Measurements from ENCODE around the gene LIN7A.
"Not testable (repeated sequence)": the region's sequence is repeated elsewhere in the genome, so short reads cannot be mapped to it uniquely, and the experiment has no call there.

GRCh38 chr12:80788407-80788806 is 149.3 kb downstream of the LIN7A start:
- not testable (repeated sequence) for TF ChIP-seq CTCF (IDR thresholded peaks at IDR 0.05); POLR2AphosphoS5 (IDR thresholded peaks at IDR 0.05; ENCODE audit: low read depth, low read length); REST (IDR thresholded peaks at IDR 0.05; ENCODE audit: insufficient read depth in 1 of 2, low read depth in 2 of 2, low read length in 1 of 2); SIN3A (IDR thresholded peaks at IDR 0.05; ENCODE audit: borderline replicate concordance, insufficient read depth, low read depth, low read length)

Measured in Panc1 (cell line).